ENCODE data around the gene SF3B2.

DNA sequence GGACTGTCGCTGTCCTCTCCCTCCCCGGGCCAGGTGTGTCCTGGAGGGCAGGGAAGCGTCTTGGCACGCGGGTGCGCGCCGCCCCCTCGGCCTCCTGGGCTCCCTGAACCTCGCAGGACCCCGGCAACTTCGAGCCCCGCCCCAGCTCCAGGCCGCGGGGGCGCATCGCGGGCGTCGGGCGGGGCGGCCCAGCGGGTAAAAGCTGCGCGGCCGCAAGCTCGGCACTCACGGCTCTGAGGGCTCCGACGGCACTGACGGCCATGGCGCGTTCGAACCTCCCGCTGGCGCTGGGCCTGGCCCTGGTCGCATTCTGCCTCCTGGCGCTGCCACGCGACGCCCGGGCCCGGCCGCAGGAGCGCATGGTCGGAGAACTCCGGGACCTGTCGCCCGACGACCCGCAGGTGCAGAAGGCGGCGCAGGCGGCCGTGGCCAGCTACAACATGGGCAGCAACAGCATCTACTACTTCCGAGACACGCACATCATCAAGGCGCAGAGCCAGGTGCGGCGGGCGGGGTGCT lies 40.3 kb upstream of the SF3B2 start, which contains the start of gene CST6:
- TF ChIP-seq POLR2A (IDR thresholded peaks at IDR 0.05; ENCODE audit: low read length), result no peak
- no peak for TF ChIP-seq GATA1 (IDR thresholded peaks at IDR 0.05; ENCODE audit: low read depth, low read length)
